ENCODE results near the gene AGRP. TPM values are rescaled to one million over a fixed set of nuclear protein-coding genes. Genes with fewer than 3 reads are reported as not detected.

AGRP gene
- total RNA-seq, 1 experiment from 2014 or later = not detected

GRCh38 chr16:67441907-67442306 lies 41.4 kb downstream of the AGRP start:
- Mint-ChIP-seq H3K4me1 (peaks cover 6% of the 10 kb centered on the region), H3K9me3 (no peaks in the 10 kb centered on the region), H3K4me3 (no peak overlapping the region), H3K36me3 (peaks cover 3% of the 10 kb centered on the region; the same call in 1 of the 2 replicates), H3K27me3 (ENCODE audit: low read depth) (no peaks in the 10 kb centered on the region), H3K27ac (no peak overlapping the region; the same call in 1 of the 2 replicates)
- DNase-seq (ENCODE audit: low spot score) = no peak
- no peak for ATAC-seq
- TF ChIP-seq ARID4B (CRISPR knock-in tag; IDR thresholded peaks at IDR 0.05; ENCODE audit: borderline replicate concordance) (no peak), ZNF416 (CRISPR knock-in tag; IDR thresholded peaks at IDR 0.05) (no peak), TEAD1 (CRISPR knock-in tag; IDR thresholded peaks at IDR 0.05) (no peak), SMAD3 (CRISPR knock-in tag; IDR thresholded peaks at IDR 0.05; ENCODE audit: borderline replicate concordance) (no peak), CBFB (CRISPR knock-in tag; IDR thresholded peaks at IDR 0.05; ENCODE audit: low read depth) (no peak), ERG (CRISPR knock-in tag; IDR thresholded peaks at IDR 0.05) (no peak), MYBL2 (CRISPR knock-in tag; IDR thresholded peaks at IDR 0.05) (no peak), JUN (CRISPR knock-in tag; IDR thresholded peaks at IDR 0.05) (no peak), TEAD4 (CRISPR knock-in tag; IDR thresholded peaks at IDR 0.05) (no peak), FOXP1 (CRISPR knock-in tag; IDR thresholded peaks at IDR 0.05; ENCODE audit: borderline replicate concordance) (no peak), NFE2L1 (CRISPR knock-in tag; IDR thresholded peaks at IDR 0.05) (no peak), E2F1 (CRISPR knock-in tag; IDR thresholded peaks at IDR 0.05) (no peak), AR (CRISPR knock-in tag; IDR thresholded peaks at IDR 0.05) (no peak), USF1 (CRISPR knock-in tag; IDR thresholded peaks at IDR 0.05) (no peak), ZNF232 (CRISPR knock-in tag; IDR thresholded peaks at IDR 0.05) (no peak), ETV6 (CRISPR knock-in tag; IDR thresholded peaks at IDR 0.05) (no peak)
- ChIA-PET CTCF (interaction anchor here (0.9 to 12.8 kb wide), 5 partner anchors 10 to 157 kb away, joined by 3 to 234 read pairs (median 9); partner anchors contain the start of genes HSD11B2, KCTD19 and LRRC36), POLR2A (interaction anchor here (1.0 kb wide), 1 partner anchor 11 kb away, joined by 5 read pairs; the partner anchor contains the start of gene HSD11B2)
